DMS114 treated with DMSO at 0.1 percent for 48 hours (cell line): ENCODE results near the gene NPIPA1.
"Not testable (repeated sequence)": the region's sequence is repeated elsewhere in the genome, so short reads cannot be mapped to it uniquely, and the experiment has no call there.

Source experiments
- DNase-seq: peaks from one replicate; lab custom pipeline; 2025; ENCODE audit not compliant: unreplicated experiment; lab: John Stamatoyannopoulos, UW

The NPIPA1 gene

GRCh38 chr16:14937143-14937542 lies at the start of gene NPIPA1:
Gene NPIPA1, plus strand, starts transcription at chr16:14937443. Its CDS starts 0 bp downstream, at chr16:14937443.
- DNase-seq: not testable (repeated sequence)

DNA sequence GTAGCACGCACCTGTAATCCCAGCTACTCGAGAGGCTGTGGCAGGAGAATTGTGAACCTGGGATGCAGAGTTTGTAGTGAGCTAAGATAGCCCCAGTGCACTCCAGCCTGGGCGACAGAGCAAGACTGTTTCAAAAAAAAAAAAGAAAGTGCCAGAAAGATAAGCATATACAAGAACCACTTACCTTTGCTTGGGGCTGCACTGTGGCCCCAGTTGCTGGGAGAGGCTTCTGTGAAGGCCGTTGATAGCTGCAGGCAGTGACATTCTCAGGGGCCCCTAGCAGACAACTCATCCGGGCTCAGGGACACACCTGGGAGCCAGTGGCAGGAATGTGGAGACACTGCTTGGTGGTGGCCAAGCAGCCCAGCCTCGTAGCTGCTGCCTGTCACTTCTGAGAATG lies 45.1 kb upstream of the NPIPA1 start:
- DNase-seq: not testable (repeated sequence)

DNA sequence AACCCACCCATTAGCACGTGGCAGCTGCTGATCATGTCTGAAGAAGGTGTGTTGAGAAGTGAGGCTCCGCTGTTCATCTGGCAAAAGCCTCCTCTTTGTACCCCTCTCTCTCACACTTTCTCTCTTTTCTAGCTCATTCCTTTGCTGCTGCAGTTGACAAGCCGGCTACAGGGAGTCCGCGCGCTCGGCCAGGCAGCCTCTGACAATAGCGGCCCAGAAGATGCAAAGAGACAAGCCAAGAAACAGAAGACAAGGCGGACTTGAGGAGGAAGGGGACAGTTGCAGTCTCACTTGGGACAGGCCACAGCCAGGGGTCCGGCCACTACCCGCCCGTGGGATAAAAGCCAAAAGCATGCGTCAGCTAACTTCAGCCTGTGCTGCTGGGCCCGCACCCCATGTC lies 41.9 kb upstream of the NPIPA1 start:
- not testable (repeated sequence) for DNase-seq

GRCh38 chr16:14896023-14896422 lies 41.2 kb upstream of the NPIPA1 start:
- DNase-seq: not testable (repeated sequence)

DNA sequence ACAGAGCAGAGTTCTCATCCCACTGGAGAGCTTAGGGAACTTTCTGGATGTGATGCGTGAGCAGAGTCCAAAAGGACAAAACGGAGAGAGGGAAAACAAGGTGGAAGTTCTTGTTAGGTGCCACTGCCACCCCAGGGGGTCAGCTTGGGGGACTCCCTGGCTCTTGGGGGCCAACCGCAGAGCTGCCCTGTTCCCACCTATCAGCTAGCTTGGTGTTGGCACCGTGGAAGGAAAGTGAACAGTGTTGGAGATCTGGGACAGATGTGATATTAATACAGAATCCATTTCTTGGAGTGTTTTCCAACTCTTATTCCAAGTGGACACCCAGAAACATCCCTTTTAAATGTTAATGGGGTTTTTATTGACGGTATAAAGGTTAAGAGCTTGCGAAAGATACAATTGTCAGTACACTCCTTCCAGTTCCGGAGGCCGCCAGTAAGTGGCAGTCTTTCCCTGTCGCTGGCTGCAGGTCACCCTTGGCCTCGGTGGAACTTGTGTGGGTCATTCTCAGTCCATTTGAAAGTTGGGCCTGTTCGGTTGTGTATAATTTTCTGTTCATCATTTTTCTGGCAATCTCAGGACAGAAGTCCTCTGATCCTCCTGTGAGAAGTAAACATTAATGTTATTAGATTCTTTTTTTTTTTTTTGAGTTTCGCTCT lies 40.1 kb upstream of the NPIPA1 start:
- DNase-seq: not testable (repeated sequence)

- DNase-seq: not testable (repeated sequence)
Measured at GRCh38 chr16:14898162-14898561, 39.1 kb upstream of the NPIPA1 start.

DNA sequence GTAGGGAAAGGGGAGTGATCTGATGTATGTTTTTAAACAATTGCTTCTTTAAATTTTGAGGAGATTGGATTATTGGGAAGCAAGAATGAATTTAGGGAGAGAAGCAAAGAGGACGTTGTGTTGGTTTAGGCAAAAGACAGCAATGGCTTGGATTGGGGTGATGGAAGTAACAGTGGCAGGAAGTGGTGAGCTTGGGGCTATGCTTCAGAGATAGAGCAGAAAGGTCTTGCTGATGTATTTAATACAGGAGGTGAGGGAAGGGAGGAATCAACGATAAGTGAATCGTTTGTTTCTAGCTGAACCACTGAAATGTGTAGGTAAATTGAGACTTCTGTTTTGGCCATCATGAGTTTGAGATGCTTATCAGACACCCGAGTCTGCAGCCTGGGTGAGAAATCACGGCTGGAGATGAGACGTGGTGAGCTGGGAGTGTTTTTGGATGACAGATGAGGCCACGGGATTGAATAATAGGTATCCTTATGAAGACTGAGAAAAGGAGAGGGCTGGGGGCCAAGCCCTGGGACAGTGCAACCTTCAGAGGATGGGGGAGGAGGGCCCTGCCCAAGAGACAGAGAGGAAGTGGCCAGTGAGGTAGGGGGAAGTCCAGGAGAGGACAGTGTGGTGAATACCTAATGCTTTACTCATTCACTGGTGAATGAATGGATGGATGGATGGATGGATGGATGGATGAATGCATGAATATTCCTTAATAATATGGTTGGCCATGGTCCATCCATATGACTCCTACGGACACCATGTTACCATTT lies 33.9 kb upstream of the NPIPA1 start:
- not testable (repeated sequence) for DNase-seq

- not testable (repeated sequence) for DNase-seq
Measured at GRCh38 chr16:14909744-14910143, 27.5 kb upstream of the NPIPA1 start.

- not testable (repeated sequence) for DNase-seq
Measured at GRCh38 chr16:14910833-14911629, 26.2 kb upstream of the NPIPA1 start.

GRCh38 chr16:14911954-14912353 lies 25.3 kb upstream of the NPIPA1 start:
- not testable (repeated sequence) for DNase-seq

DNA sequence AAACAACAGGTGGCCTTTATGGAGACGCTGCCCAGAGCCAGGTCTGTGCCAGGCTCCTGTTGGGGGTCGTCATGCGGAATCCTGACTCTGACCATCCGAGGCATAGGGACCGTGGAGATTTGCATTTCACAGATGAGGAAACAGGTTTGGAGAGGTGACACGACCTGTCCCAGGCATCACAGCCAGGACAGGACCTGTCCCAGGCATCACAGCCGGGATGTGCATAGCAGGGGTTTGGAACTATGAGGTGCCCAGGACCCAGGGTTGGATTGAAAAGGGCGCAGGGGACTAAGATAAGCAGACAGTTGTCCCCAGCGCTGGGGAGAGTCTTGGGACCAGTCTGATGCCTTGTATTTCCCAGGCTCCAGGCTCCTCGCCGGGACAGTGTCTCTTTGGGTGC lies 24.7 kb upstream of the NPIPA1 start:
- DNase-seq: not testable (repeated sequence)

- DNase-seq: not testable (repeated sequence)
Measured at GRCh38 chr16:14918504-14918903, 18.7 kb upstream of the NPIPA1 start.

GRCh38 chr16:14919837-14920600 lies 17.2 kb upstream of the NPIPA1 start:
- DNase-seq: not testable (repeated sequence)

DNA sequence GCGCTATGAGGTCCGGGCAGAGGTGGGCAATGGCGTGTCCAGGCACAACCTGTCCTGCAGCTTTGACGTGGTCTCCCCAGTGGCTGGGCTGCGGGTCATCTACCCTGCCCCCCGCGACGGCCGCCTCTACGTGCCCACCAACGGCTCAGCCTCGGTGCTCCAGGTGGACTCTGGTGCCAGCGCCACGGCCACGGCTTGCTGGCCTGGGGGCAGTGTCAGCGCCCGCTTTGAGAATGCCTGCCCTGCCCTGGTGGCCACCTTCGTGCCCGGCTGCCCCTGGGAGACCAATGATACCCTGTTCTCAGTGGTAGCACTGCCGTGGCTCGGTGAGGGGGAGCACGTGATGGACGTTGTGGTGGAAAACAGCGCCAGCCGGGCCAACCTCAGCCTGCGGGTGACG lies 15.0 kb upstream of the NPIPA1 start:
- not testable (repeated sequence) for DNase-seq

- not testable (repeated sequence) for DNase-seq
Measured at GRCh38 chr16:14922968-14923367, 14.3 kb upstream of the NPIPA1 start.

- not testable (repeated sequence) for DNase-seq
Measured at GRCh38 chr16:14923394-14924088, 13.7 kb upstream of the NPIPA1 start.

- DNase-seq: not testable (repeated sequence)
Measured at GRCh38 chr16:14924359-14924758, 12.9 kb upstream of the NPIPA1 start.

DNA sequence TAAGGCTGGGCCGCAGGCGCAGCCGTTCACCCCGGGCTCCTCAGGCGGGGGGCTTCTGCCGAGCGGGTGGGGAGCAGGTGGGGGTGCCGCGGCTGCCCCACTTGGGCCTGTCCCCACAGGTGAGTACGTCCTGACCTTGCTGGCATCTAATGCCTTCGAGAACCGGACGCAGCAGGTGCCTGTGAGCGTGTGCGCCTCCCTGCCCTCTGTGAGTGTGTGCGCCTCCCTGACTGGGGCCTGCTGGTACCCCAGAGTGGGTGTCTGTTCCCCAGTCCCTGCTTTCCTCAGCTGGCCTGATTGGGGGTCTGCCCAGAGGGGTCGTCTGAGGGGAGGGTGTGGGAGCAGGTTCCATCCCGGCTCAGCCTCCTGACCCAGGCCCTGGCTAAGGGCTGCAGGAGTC lies 12.3 kb upstream of the NPIPA1 start:
- not testable (repeated sequence) for DNase-seq

DNA sequence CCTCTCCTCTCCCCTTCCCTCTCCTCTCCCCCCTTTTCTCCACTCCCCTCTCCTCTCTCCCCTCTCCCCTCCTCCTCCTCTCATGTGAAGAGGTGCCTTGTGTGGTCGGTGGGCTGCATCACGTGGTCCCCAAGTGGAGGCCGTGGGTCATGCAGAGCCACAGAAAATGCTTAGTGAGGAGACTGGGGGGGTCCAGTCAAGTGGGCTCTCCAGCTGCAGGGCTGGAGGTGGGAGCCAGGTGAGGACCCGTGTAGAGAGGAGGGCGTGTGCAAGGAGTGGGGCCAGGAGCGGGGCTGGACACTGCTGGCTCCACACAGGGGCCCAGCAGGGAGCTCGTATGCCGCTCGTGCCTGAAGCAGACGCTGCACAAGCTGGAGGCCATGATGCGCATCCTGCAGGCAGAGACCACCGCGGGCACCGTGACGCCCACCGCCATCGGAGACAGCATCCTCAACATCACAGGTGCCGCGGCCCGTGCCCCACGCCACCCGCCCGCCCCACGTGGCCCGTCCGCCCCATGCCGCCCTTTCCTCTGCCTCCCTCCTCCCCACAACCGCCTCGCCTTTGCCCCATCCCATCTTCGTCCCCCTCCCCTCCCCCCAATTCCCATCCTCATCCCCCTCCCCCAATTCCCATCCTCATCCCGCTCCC lies 9.1 kb upstream of the NPIPA1 start:
- not testable (repeated sequence) for DNase-seq

- not testable (repeated sequence) for DNase-seq
Measured at GRCh38 chr16:14929176-14929575, 8.1 kb upstream of the NPIPA1 start.
